NCI-H1105 (cell line): Measurements from ENCODE around the gene KLHL12.
A peak's percentile ranks its signal among the peaks of the same experiment; 100 is the strongest.

Source experiments
- DNase-seq: peaks from one replicate; lab custom pipeline; 2025; lab: John Stamatoyannopoulos, UW

KLHL12 gene

DNA sequence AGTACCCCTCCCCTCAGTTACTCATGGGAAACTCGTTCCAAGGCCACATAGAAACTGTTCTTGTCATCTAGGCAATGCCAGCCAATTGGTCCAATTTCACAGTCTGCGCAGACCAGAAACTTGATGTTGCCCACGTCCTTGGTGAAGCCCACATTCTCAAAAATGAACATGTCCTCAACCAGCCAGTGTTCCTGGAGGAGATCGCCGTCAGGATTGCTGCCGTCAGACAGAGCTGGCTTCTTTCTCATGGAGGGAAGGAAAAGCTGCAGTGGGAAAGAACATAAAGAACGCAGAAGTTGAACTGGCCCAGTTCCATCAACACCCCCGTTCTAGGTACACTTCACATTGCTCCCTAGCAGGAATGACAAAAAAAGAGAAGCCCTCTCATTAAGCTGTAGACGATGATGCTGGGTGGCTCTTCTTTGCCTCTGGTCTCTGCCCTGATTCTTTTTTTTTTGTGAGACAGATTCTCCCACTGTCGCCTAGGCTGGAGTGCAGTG, 46.0 kb downstream of the KLHL12 start:
- no peak for DNase-seq

DNA sequence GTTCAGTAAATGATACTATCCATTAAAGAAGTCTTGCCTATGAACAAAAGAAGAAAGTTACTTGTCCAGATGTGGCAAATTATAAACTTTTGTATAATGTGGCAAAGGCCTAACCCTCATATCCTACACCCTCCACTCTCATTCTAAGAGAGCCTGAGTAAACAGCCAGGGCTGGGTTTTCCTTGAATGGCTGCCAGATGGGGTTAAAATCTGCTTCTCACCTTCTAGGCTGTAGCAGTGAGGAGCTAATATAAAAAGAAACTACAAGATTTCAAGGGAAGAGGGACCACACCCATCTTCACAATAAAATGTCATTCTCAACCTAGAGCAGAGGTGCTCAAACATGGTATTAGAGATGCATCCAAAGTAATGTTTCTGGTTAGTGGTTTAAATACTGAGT, 47.0 kb downstream of the KLHL12 start:
- no peak for DNase-seq

DNA sequence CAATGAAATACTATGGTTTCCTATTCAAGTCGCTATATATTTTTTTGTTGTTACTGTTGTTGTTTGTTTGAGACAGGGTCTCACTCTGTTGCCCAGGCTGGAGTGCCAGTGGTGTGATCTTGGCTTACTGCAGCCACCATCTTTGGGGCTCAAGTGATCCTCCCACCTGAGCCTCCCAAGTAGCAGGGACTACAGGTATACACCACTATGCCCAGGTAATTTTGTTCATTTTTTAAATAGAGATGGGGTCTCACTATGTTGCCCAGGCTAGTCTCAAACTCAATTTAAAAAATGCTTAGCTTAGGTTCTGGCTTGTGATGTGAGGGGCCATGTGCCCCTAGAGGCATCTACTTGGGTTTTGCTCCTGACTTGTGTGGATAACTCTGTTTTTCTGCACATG, 47.9 kb downstream of the KLHL12 start:
- DNase-seq = no peak

DNA sequence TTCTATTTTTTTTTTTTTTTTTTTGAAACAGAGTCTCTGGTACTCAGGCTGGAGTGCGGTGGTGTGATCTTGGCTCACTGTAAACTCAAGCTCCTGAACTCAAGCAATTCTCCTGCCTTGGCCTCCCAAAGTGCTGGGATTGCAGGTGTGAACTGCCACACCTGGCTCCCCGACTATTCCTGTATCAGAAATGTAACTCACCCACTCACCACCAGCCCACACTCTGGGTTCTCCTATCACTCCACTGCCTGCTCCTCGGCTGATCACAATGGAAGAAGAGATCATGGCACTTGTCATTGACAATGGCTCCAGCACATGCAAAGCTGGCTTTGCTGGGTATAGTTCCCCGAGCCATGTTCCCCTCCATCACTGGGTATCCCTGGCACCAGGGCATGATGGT, 54.0 kb downstream of the KLHL12 start:
- DNase-seq = no peak

DNA sequence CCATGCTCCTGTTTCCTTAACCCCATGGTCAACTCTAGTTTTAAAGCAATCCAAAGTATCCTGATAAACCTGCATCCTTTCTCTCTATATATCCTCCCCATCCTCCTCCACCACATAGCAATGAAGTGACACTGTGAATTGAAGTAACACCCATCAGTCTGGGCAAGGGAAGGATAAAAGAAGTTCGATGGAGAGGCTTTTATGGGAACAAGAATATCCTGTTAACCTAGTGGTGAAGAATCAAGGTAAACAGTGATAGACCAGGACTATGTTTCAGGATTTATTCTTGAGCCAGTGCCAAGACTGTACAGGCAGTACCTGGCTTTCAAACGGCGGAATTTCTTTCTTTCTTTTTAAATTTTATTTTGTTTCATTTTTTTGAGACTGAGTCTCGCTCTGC, 55.7 kb downstream of the KLHL12 start:
- DNase-seq = no peak

DNA sequence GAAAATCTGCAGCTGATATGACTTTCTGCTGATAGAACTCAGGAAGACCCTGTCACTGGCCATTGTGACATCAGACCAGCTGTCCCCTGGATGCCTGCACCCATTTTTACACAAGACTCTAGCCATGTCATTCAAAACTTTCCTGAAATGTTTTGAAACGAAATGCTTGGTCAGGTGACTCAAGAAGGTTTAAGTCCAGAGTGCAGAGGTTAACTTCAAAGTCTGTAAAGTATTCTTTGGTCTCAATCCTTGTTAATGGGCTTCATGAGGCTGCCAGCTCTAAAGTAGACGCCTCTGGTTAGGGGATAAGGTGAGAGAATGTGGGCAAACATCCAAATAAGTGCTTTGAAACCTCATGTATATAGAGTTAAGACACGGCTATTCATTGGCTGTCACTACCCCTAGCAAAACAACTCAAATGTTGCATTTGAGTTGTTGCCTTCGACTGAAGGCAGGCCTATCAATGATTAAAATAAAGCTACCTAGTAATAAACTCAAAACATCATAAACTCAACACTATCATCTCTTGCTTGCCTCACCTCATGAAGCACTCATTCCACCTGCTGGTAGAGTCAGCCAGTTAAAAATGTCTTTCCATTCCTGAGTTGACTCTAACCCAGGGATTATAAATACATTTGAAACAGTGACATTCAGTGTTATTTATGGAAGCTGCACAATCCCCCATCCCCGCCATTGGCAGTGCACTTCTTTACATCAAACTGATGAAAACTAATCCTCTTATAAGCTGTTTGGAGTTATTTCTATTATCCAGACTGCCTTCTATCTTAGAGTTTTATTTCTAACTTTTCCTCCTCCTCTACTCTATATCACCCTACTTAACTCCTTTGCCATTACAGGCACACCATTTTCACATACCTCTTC, 64.1 kb downstream of the KLHL12 start:
- DNase-seq = no peak

DNA sequence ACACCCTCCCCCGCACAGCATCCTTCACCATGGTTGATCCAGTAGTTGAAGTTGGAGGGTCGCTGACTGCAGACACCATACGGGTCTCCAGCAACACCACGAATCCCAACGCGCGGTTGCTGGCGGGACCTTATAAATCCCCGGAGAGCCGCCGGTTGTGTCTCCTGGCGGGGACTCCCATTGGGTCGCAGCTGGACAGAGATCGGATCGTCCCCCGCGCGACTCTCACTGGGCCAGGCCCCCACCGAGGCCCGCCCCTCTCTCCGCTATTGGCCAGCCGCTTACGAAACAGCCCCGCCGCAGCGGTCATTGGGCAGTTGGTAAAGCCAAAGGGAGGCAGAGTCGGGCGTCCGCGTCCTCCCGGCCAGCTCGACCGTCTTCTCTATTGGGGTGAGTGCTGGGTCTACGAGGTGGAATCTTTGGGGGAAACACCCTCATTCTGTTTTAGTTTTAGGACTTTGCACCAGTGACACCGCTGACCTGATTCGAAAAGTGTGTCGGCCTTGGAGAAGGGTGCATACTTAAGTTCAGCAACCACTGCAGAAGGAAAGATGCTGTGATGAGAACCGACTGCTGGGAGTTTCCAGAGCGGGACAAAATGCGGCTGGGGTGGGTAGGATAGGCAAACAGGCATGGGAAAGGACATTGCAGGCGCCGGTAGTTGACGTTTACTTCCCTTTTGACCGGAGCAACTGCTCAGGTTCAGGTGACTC, 65.5 kb downstream of the KLHL12 start:
- peak; percentile 94 for DNase-seq

DNA sequence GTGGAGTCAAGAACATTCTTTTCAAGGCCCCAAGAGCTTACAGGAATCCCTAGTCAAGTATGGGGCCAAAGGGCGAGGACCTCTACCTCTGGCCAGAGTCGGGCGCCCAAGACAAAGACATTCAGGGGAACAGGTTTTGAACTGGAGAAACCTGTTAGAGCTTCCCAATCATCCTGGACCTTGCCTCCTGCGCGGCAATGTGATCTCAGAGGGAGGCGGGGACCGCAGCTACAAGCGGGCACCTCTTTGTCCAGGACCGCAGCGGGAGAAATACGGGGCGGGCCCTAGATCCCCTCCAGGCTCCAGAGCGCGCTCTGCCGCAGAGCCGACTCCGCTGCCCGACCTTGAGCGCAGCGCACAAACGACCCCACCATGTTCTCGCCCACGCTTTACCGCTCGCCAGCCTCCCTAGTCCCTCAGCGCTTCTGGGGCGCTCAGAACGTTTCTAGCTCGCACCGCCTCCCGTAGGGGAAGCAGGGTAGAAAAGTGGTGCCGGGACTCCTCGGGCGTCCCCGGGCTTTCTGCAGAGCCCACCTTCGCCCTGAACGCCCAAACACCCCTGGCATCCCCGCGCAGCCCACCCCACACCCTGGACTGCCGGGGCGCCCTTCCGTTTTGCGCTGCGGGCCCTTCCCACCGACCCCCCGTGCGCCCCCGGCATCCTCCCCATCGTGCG, 66.2 kb downstream of the KLHL12 start:
- DNase-seq = peak; percentile 74

DNA sequence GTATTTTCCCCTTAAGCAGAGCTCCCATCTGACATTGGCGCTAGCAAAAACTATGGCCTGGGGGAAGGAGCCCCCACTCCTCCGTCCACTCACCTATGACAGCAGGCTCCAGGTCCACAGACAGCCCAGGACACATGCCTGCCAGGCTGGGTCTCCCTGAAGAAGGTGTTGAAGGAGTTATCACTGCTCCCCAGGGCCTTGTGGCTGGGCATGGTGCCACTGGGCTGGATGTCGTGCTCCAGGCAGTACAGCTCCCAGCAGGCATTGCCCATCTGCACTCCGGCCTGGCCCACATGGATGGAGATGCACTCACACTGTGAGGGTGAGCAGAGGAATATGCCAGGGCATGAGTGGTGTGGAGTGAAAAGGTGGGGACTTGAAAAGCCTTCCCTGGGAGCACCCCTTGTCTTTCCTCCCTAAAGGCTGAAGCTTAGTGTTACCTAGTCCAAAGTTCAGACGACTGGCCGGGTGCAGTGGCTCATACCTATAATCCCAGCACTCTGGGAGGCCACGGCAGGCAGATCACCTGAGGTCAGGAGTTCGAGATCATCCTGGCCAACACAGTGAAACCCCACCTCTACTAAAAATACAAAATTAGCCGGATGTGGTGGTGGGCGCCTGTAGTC, 68.1 kb downstream of the KLHL12 start:
- no peak for DNase-seq

DNA sequence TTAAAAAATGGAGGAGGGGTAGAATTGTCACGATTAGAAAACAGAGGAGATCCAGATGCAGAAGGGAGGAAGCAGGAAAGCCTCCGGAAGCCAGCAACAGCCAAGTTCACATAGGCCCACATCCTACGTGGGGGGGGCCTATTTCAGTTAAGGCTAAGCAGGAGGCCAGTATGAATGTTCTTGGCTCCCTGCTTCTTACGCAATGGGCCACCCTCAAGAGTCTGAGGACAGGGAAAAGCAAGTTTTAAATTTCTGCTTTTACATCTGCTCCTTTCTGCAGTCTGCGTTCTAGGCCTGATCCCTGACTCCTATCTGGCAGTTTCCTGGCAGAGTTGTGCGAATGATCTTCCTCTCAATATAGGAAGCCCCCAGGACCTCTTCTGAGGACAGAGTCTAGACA, 68.7 kb downstream of the KLHL12 start:
- DNase-seq = no peak

DNA sequence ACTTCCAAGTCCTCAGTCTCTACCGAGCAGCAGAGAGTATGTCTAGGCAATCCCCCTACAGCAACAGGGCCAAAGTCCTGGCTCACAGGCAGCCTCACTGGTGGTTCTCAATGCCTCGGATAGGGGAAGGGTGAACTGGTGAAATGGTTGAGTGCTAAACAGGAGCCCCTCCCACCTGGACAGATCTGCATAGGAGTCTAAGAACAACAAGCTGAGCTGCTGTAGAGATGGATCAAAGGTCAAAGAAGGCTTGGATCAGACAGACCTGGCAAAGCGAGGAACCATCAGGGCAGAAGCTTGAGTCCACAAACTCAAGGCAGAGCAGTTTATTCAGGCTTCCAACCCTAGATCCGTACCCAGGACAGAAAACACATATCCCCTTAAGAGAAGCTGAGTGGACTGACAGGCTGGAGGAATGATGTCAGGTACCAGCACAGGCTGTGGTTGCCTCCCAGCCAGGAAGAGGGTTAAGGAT, 69.9 kb downstream of the KLHL12 start:
- DNase-seq = no peak

DNA sequence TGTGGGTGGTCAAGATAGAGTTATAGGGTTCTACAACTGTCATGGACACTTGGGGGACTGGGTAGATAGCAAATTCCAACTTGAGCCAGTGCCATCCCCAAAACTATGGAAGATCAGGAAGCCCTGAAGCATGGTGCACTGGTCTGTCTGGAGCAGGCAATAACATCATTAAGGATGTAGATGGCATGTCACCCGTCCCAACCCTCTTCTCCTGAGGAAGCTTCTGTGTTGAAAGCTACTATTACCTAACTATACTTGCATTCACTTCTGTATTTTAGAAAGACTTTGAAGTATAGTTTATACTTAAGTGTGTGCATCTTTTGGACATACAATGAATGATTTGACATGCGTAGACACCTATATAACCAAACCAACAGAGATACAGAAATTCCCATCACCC, 71.0 kb downstream of the KLHL12 start:
- DNase-seq = no peak

DNA sequence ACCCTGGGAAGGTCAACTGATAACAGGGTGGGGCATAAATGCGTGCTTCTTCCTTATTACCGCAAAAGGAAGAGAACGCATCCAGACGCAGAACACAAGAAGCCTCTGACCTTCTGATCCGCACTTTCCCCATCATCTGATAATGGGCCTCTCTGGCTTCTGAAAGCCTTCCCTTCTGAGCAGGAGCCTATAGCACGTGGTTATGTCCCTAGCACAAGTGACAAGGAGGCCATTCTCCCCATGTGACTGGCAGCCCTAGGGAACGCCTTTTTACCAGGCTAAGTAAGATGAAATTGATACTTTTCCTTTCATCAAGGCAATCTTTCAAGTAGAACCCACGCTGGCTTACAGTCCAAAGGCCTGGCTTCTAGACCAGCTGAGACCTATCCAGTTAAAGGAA, 72.2 kb downstream of the KLHL12 start:
- DNase-seq = no peak

DNA sequence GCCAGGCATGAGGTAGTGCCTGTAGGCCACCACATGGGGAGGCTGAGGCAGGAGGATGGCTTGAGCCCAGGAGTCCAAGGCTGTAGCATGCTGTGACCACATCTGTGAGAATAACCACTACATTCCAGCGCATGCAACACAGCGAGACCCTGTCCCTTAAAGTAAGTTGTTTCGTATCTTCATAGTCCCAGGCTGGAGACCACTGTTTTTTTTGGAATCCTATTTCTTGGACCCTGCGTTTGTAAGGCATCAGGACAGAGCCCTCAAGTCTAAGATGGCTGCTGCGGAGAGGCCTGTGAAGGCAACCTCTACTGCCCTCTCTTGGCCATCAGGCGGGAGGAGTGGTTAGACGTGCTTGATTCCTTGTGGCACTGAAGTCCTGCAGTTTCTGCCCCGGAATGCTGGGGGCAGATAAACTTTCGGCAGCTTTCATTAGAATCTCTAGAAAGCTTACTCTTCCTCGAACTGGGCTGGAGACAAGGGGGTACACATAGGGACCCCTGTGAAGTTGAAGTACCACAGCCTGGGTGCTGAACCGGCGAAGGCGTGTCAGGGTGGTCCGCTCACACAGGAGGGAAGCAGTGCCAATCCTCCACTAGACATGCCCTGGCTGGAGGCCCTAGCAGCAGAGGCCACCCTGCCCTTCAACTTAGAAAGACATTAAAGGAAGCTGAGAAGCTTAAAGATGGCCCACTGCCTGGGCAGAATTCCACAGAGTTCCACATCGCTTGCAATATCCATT, 74.7 kb downstream of the KLHL12 start:
- no peak for DNase-seq

DNA sequence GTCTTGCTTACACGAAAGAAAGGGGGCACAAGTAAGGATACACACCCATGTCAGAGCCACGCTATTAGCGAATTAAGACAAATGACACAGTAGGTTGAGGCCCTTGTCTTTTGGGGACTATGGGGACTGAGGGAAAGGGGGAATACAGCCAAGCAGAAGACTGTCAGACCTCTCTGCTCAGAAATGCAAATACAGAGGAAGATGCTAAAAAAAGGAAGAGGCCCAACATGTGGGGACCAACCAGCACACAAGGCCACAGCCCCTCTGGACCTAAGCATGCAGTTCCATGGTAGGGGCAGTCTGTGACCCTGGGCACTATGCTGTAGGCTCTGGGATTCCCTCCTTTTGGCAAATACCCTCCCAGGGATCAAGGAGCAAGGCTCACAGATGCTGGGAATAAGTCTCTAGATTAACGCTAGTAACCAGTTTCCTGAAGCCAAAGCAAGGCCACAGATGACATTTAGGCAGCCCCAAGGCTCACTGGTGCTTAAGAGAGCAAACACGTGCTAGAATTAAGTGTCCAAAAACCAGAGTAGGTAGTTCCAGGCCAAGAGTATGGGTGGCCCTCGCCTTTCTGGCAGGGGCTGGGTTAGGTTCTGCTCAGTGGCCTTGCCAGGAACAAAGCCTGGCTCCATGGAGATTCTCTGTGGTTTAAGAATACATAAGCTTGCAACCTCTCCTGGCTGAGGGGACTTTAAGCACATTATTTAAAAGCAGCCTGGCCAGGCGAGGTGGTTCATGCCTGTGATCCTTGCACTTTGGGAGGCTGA, 76.3 kb downstream of the KLHL12 start:
- DNase-seq = no peak

DNA sequence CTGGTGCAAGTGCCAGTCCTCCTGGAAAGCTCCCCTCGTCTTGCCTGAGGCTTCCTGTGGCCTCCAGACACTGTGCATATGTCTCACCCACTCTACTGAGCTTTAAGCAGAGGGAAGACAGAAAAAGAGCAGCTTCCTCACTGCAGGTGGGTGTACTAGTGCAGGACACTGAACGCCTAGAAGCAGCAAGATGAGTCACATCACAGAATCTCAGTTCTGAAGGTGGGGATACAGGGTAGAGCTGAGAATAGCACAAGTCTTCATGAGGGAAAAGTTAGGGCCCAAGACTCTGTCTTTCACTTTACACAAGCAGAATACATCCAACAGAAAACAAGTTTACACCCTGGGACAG, 78.9 kb downstream of the KLHL12 start:
- no peak for DNase-seq

DNA sequence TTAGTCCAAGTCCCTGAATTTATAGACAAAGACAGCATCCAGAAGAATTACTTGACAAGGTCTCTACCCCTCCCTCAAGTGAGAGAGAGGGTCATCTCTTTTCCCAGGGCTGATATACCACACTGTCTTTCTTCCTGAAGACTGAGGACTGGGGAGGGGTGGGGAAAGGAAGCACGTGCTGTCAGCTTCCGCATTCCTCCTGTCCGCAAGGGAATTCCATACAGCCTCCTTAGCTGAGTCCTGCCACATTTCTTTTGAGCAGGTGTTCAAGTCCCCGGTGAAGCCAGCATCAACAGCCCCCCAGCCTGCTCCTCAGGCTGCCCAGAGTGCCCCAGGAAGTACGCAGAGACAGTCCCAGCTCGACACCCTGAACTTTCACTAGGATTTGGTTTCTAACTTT, 82.1 kb downstream of the KLHL12 start:
- no peak for DNase-seq

DNA sequence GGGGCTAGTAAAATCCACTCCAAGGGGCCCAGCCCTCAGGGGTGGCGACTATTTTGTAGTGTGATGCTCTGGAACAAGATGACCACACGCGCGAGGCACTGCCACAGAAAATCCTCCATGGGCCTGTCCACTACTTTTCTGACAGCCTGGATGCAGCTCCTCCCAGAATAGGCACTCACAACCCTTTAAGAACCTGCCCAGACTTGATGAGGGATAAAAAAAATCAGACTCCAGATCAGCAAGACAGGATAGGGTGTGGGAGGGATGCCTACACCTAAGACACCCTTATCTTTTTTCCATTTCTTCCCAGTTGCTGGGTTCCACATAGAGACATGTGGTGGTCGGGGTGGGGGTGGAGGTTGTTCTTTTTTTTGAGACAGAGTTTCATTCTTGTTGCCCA, 82.8 kb downstream of the KLHL12 start:
- DNase-seq = no peak

DNA sequence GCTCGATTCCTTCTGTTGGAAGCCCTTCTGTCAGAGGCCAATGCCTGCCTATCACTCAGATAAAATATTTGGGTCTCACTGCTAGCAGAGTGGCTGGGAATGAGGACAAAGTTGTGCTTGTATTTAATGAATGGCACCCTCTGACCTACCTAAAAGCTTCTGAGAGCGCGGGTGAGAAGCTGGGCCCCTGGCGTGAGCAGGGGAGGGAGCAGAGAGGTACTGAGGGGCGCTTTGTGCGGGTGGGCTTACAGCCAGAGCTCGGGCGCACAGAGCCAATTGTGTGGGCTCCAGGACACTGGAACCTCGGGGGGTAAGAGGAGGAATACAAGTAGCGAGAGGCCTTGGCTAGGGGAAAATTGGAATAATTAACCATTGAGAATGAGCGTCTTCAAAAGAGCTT, 84.0 kb downstream of the KLHL12 start:
- no peak for DNase-seq
